H1 (cell line): ENCODE data around the gene BCO2. TPM values are rescaled to one million over a fixed set of nuclear protein-coding genes. Genes with fewer than 3 reads are reported as not detected.

Source experiments
- CTCF ChIA-PET: fragments of 300-600 bp; sonication (Branson Sonifier 250); formaldehyde crosslinking; loops from one replicate; lab custom pipeline; 2021; ENCODE audit not compliant: partially characterized antibody; lab: Charles Lee
- POLR2A ChIA-PET: fragments of 300-600 bp; sonication (Branson Sonifier 250); formaldehyde crosslinking; loops from one replicate; lab custom pipeline; 2021; ENCODE audit warnings: inconsistent platforms; ENCODE audit not compliant: partially characterized antibody; lab: Charles Lee
- DNase-seq, 2 experiments: peaks; one replicate each; pipeline versions ENCODE4 v3.0.0 to v3.0.0-alpha.2; 2010 to 2022; ENCODE audit warnings: low spot score in 2 of 2, low read depth in 1 of 2, mixed read lengths in 1 of 2
- FAIRE-seq: peaks from 2 replicates; lab custom pipeline; 2011; peaks lifted over from hg19 to GRCh38; lab: Jason Lieb, UNC
- H2AFZ ChIP-seq: 2 replicates; pipeline ENCODE4 v1.8.1; 2012; ENCODE audit warnings: low read length, inconsistent platforms
- H2AK5ac ChIP-seq: 2 replicates; pipeline ENCODE4 v1.6.1; 2013; ENCODE audit warnings: low read depth, low read length
- H2BK120ac ChIP-seq: replicated peaks from 2 replicates; pipeline ENCODE3; 2013; ENCODE audit warnings: low read depth, low read length, inconsistent platforms
- H2BK12ac ChIP-seq: 2 replicates; pipeline ENCODE4 v1.6.1; 2013; ENCODE audit warnings: low read depth, low read length
- H2BK15ac ChIP-seq: 2 replicates; pipeline ENCODE4 v1.6.1; 2013; ENCODE audit warnings: low read length
- H2BK20ac ChIP-seq: 2 replicates; pipeline ENCODE4 v1.6.1; 2013; ENCODE audit warnings: low read length
- H2BK5ac ChIP-seq: 2 replicates; pipeline ENCODE4 v1.6.1; 2013; ENCODE audit warnings: low read depth, low read length
- H3K14ac ChIP-seq: 2 replicates; pipeline ENCODE4 v1.6.1; 2013; ENCODE audit warnings: inconsistent platforms; ENCODE audit not compliant: insufficient read length
- H3K18ac ChIP-seq: 2 replicates; pipeline ENCODE4 v1.6.1; 2013; ENCODE audit warnings: low read length; ENCODE audit errors: extremely low read depth
- H3K23ac ChIP-seq: 2 replicates; pipeline ENCODE4 v1.6.1; 2013; ENCODE audit warnings: inconsistent platforms; ENCODE audit not compliant: insufficient read length
- H3K23me2 ChIP-seq: 2 replicates; pipeline ENCODE4 v1.6.1; 2013; ENCODE audit warnings: low read depth, low read length
- H3K27ac ChIP-seq: 2 replicates; pipeline ENCODE4 v1.6.1; 2011; ENCODE audit warnings: low read depth, low read length, inconsistent platforms
- H3K27me3 ChIP-seq, 4 experiments: replicated peaks in 1 of 4; 1 replicate in 1 of 4; 2 replicates in 3 of 4; pipeline versions ENCODE4 v1.6.1 to v1.8.1; 2011 to 2013; ENCODE audit warnings: low read length in 3 of 4, mild to moderate bottlenecking in 3 of 4, inconsistent platforms in 2 of 4, mixed read lengths in 2 of 4, moderate library complexity in 1 of 4; ENCODE audit not compliant: control insufficient read depth in 3 of 4, insufficient read depth in 3 of 4; ENCODE audit errors: extremely low read depth in 1 of 4
- H3K36me3 ChIP-seq, 4 experiments: 2 replicates each; pipeline versions ENCODE4 v1.6.1 to v1.8.1; 2011 to 2013; ENCODE audit warnings: mild to moderate bottlenecking in 4 of 4, low read length in 3 of 4, moderate library complexity in 2 of 4, control low read depth in 1 of 4, inconsistent platforms in 1 of 4; ENCODE audit not compliant: insufficient read depth in 4 of 4, control insufficient read depth in 2 of 4
- H3K4ac ChIP-seq: replicated peaks from 2 replicates; pipeline ENCODE3; 2013; ENCODE audit warnings: low read length, low read depth, mixed read lengths, inconsistent platforms; ENCODE audit not compliant: insufficient read length
- H3K4me1 ChIP-seq, 4 experiments: replicated peaks in 1 of 4; 1 replicate in 1 of 4; 2 replicates in 3 of 4; pipeline versions ENCODE4 v1.6.1 to v1.8.1; 2011 to 2013; ENCODE audit warnings: low read length in 3 of 4, inconsistent platforms in 2 of 4, mixed read lengths in 1 of 4; ENCODE audit not compliant: insufficient read depth in 4 of 4, control insufficient read depth in 3 of 4
- H3K4me2 ChIP-seq, 2 experiments: 2 replicates each; pipeline versions ENCODE4 v1.6.1 to v1.8.1; 2011 to 2013; ENCODE audit warnings: low read depth in 2 of 2, low read length in 2 of 2, control low read depth in 1 of 2, inconsistent platforms in 1 of 2, mild to moderate bottlenecking in 1 of 2; ENCODE audit not compliant: insufficient read depth in 1 of 2
- H3K4me3 ChIP-seq, 4 experiments: fragments of 200-600, 300-600 bp in 1 of 4; sonication (generic), shearing (Covaris generic), sonication (Bioruptor Twin) in 1 of 4; 2 replicates each; pipeline versions ENCODE4 v1.5.1 to v1.8.1; 2011 to 2016; ENCODE audit warnings: low read length in 4 of 4, low read depth in 3 of 4, control low read depth in 2 of 4, inconsistent platforms in 2 of 4, mild to moderate bottlenecking in 2 of 4, mixed read lengths in 1 of 4, moderate library complexity in 1 of 4; ENCODE audit not compliant: insufficient read depth in 2 of 4; ENCODE audit errors: extremely low read depth in 1 of 4
- H3K56ac ChIP-seq: replicated peaks from 2 replicates; pipeline ENCODE3; 2013; ENCODE audit warnings: low read depth, mild to moderate bottlenecking, mixed read lengths, low read length, inconsistent platforms; ENCODE audit not compliant: insufficient read length
- H3K79me1 ChIP-seq: 2 replicates; pipeline ENCODE4 v1.6.1; 2013; ENCODE audit warnings: low read depth, low read length, control low read depth
- H3K79me2 ChIP-seq, 2 experiments: 2 replicates each; pipeline versions ENCODE4 v1.6.1 to v1.8.1; 2012 to 2013; ENCODE audit warnings: low read length in 2 of 2, mild to moderate bottlenecking in 2 of 2, inconsistent platforms in 1 of 2; ENCODE audit not compliant: insufficient read depth in 2 of 2, control insufficient read depth in 1 of 2
- H3K9ac ChIP-seq, 4 experiments: replicated peaks in 1 of 4; 1 replicate in 1 of 4; 2 replicates in 3 of 4; pipeline versions ENCODE4 v1.6.1 to v1.8.1; 2011 to 2013; ENCODE audit warnings: low read depth in 3 of 4, low read length in 3 of 4, control low read depth in 2 of 4, mild to moderate bottlenecking in 2 of 4, moderate library complexity in 2 of 4, inconsistent platforms in 1 of 4; ENCODE audit errors: extremely low read depth in 1 of 4
- H3K9me3 ChIP-seq, 2 experiments: 2 replicates each; pipeline versions ENCODE4 v1.6.1 to v1.8.1; 2012 to 2013; ENCODE audit warnings: mild to moderate bottlenecking in 2 of 2, moderate library complexity in 2 of 2, control low read depth in 1 of 2, inconsistent platforms in 1 of 2, low read depth in 1 of 2, low read length in 1 of 2, mixed read lengths in 1 of 2; ENCODE audit not compliant: insufficient read depth in 2 of 2
- H4K20me1 ChIP-seq, 2 experiments: replicated peaks in 1 of 2; 2 replicates each; pipeline versions ENCODE3 to v1.8.1; 2011 to 2013; ENCODE audit warnings: inconsistent platforms in 2 of 2, low read length in 2 of 2, mild to moderate bottlenecking in 1 of 2; ENCODE audit not compliant: insufficient read depth in 2 of 2, control insufficient read depth in 1 of 2
- H4K5ac ChIP-seq: 2 replicates; pipeline ENCODE4 v1.6.1; 2013; ENCODE audit warnings: low read length, low read depth, mixed read lengths, inconsistent platforms; ENCODE audit not compliant: insufficient read length
- H4K8ac ChIP-seq: 2 replicates; pipeline ENCODE4 v1.8.0; 2013; ENCODE audit warnings: mild to moderate bottlenecking, moderate library complexity, low read length, inconsistent platforms; ENCODE audit not compliant: insufficient read depth; ENCODE audit errors: extremely low read depth
- H4K91ac ChIP-seq: replicated peaks from 2 replicates; pipeline ENCODE3; 2013; ENCODE audit warnings: low read length, mixed read lengths, inconsistent platforms; ENCODE audit not compliant: insufficient read length
- SIRT6 ChIP-seq: IDR thresholded peaks from one replicate; pipeline ENCODE4 v1.7.1; 2012; ENCODE audit warnings: low read length, inconsistent platforms
- TAF1 ChIP-seq: IDR thresholded peaks from 2 replicates; pipeline ENCODE4 v1.6.1; 2011; ENCODE audit warnings: mild to moderate bottlenecking, low read depth, low read length
- ZNF274 ChIP-seq: IDR thresholded peaks from 2 replicates; pipeline ENCODE4 v1.7.0; 2012; ENCODE audit warnings: low read length, borderline replicate concordance; ENCODE audit errors: extremely low read depth
- whole genome bisulfite sequencing, 2 experiments: shearing (Covaris generic) in 1 of 2; methylation state at CpG; one replicate each; pipeline versions ENCODE4 v1.1.6 to v1.1.7; 2013 to 2015; ENCODE audit warnings: low lambda C conversion rate in 2 of 2, mixed read lengths in 2 of 2, inconsistent platforms in 1 of 2, low coverage in 1 of 2, missing lambda C conversion rate in 1 of 2; ENCODE audit not compliant: insufficient replicate concordance in 2 of 2, insufficient coverage in 1 of 2, insufficient read length in 1 of 2; ENCODE audit errors: extremely low coverage in 1 of 2, missing lambda C conversion rate in 1 of 2; 5-methylcytosine and 5-hydroxymethylcytosine counted together
- polyA plus RNA-seq, 7 experiments: library from polyadenylated mRNA; depleted of rRNA in 3 of 7; stranded (reverse) in 5 of 7; unstranded in 2 of 7; fragments of >200 nt in 5 of 7; fragments of 200-250 nt in 2 of 7; gene quantifications; 1 replicate in 5 of 7; 2 replicates in 1 of 7; 4 replicates in 1 of 7; pipeline versions ENCODE4 v1.2.1 to v1.2.3, GENCODE V29; 2011 to 2013; ENCODE audit warnings: missing spikeins in 2 of 7, mixed read lengths in 2 of 7
- total RNA-seq: library from RNA; stranded (reverse); fragmentation: NEBNext Ultra II Directional; extraction: Animal tissue kit (Norgen Biotek cat#: 25700); gene quantifications from 2 replicates; pipeline ENCODE4 v1.2.1, GENCODE V29; 2021

Gene BCO2
- total and polyA plus RNA-seq, 2 of the 8 experiments (the other 6 are each of a cell fraction or from before 2014, with no cell fraction given), result 0.42 to 0.82 TPM

GRCh38 chr11:112223121-112223520 lies 47.8 kb downstream of the BCO2 start:
- ChIA-PET POLR2A (no interaction called here), CTCF (interaction anchor here (0.7 to 8.2 kb wide), 10 partner anchors 9 to 365 kb away, joined by 3 to 257 read pairs (median 3); no protein-coding TSS in a partner anchor)
- Histone ChIP-seq H3K4ac (no peak overlapping the region), H4K20me1 (no peaks in the 10 kb centered on the region), H3K23ac (no peak overlapping the region), H3K56ac (no peak overlapping the region), H4K5ac (no peak overlapping the region), H3K27me3 (0 out of 7 replicates have a peak, but pooled peaks cover 0 to 4% (median under 1%) of the 10 kb centered on the region in 4 experiments), H3K23me2 (peaks cover 8% of the 10 kb centered on the region), H3K27ac (no peak overlapping the region), H2BK12ac (no peak overlapping the region), H2BK20ac (no peak overlapping the region), H2BK5ac (no peak overlapping the region), H3K4me2 (no peak overlapping the region), H3K14ac (no peak overlapping the region), H2AFZ (no peak overlapping the region), H3K79me1 (no peaks in the 10 kb centered on the region; the same call in 1 of the 2 replicates), H2BK120ac (no peak overlapping the region), H3K9me3 (no peaks in the 10 kb centered on the region), H3K36me3 (no peaks in the 10 kb centered on the region), H2AK5ac (no peak overlapping the region), H4K91ac (no peak overlapping the region), H2BK15ac (no peak overlapping the region), H3K4me3 (no peak overlapping the region), H3K4me1 (no peaks in the 10 kb centered on the region; a peak in 1 of 7 replicates), H3K9ac (no peak overlapping the region), H3K18ac (no peak overlapping the region), H4K8ac (no peak overlapping the region), H3K79me2 (peaks cover 0 to 16% of the 10 kb centered on the region in 2 experiments; a peak in 2 of 4 replicates)
- FAIRE-seq (no peak), DNase-seq (no peak)
- TF ChIP-seq SIRT6, result no peak
- no peak for TF ChIP-seq ZNF274
- no peak for TF ChIP-seq TAF1
- WGBS, 2 experiments, result 59% methylated on average over 1 of the region's 1 CpG; no CpG with 5 or more reads in 1 of the 2 experiments
